Vagina (tissue), 2 donors: ENCODE measurements around the gene ROPN1B. TPM values are rescaled to one million over a fixed set of nuclear protein-coding genes. Genes with fewer than 3 reads are reported as not detected.
"Not testable (repeated sequence)": the region's sequence is repeated elsewhere in the genome, so short reads cannot be mapped to it uniquely, and the experiment has no call there.

ENCODE experiments used
- DNase-seq, 2 donors: peaks; one replicate each; pipeline ENCODE4 v3.0.0-alpha.2; 2017; ENCODE audit errors: extremely low spot score in 2 of 2
- H3K27ac ChIP-seq: fragments of 200-600 bp; sonication (generic); one replicate; pipeline ENCODE4 v1.5.1; 2019
- H3K27me3 ChIP-seq: fragments of 200-600 bp; sonication (generic); one replicate; pipeline ENCODE4 v1.5.1; 2019
- H3K36me3 ChIP-seq, 2 donors: fragments of 200-600 bp; sonication (generic); one replicate each; pipeline ENCODE4 v1.5.1; 2017 to 2019
- H3K4me1 ChIP-seq: fragments of 200-600 bp; sonication (generic); one replicate; pipeline ENCODE4 v1.5.1; 2019
- H3K4me3 ChIP-seq, 2 donors: fragments of 200-600 bp; sonication (generic); 1 replicate in 1 of 2; 2 replicates in 1 of 2; pipeline ENCODE4 v1.5.1; 2016 to 2019
- H3K9me3 ChIP-seq: fragments of 200-600 bp; sonication (generic); one replicate; pipeline ENCODE4 v1.5.1; 2019
- CTCF ChIP-seq, 3 experiments: fragments of 450-650 bp in 2 of 3; fragments of 200-600 bp in 1 of 3; sonication (generic) in 1 of 3; IDR thresholded peaks; one replicate each; pipeline ENCODE4 v1.5.1; 2017 to 2019; ENCODE audit warnings: antibody characterized with exemption in 3 of 3, mild to moderate bottlenecking in 2 of 3, moderate library complexity in 2 of 3
- POLR2A ChIP-seq, 2 donors: fragments of 450-650 bp; IDR thresholded peaks; one replicate each; pipeline ENCODE4 v1.6.1; 2017; ENCODE audit warnings: antibody characterized with exemption in 2 of 2, mild to moderate bottlenecking in 2 of 2, moderate library complexity in 2 of 2
- POLR2AphosphoS5 ChIP-seq, 2 donors: sonication (generic); formaldehyde crosslinking; IDR thresholded peaks; one replicate each; pipeline ENCODE4 v1.9.0; 2017; ENCODE audit warnings: antibody characterized with exemption in 2 of 2, mild to moderate bottlenecking in 2 of 2, low read depth in 1 of 2; ENCODE audit not compliant: insufficient read depth in 1 of 2
- intact Hi-C: fragments of 100-400 bp; cut with DNase I; formaldehyde crosslinking; loops from one replicate; pipeline ENCODE4 v1.15.1; 2023
- total RNA-seq: library from RNA; depleted of rRNA; stranded (reverse); fragments of >200 nt; gene quantifications from one replicate; pipeline ENCODE4 v1.2.3, GENCODE V29; 2016

Gene ROPN1B
- total RNA-seq, 1 donor from 2014 or later, result not detected

GRCh38 chr3:125961289-125961589 is 7.7 kb upstream of the ROPN1B start:
- TF ChIP-seq POLR2AphosphoS5 (IDR thresholded peaks at IDR 0.05; ENCODE audit: insufficient read depth in 1 of 2, low read depth in 1 of 2), result no peak
- no peak for TF ChIP-seq POLR2A (IDR thresholded peaks at IDR 0.05)
- no peak for TF ChIP-seq CTCF (IDR thresholded peaks at IDR 0.05)
- no peak overlapping the region for H3K4me3 ChIP-seq
- H3K36me3 ChIP-seq, result no peaks in the 10 kb centered on the region
- H3K9me3 ChIP-seq, result no peaks in the 10 kb centered on the region
- no peak overlapping the region for H3K27ac ChIP-seq
- no peak for DNase-seq
- H3K4me1 ChIP-seq, result no peaks in the 10 kb centered on the region
- H3K27me3 ChIP-seq, result peaks cover 4% of the 10 kb centered on the region
- intact Hi-C loops, result no loop called here

GRCh38 chr3:125963834-125964233 is 5.1 kb upstream of the ROPN1B start:
- H3K36me3 ChIP-seq, H3K4me1 ChIP-seq, H3K27ac ChIP-seq, H3K4me3 ChIP-seq, DNase-seq, H3K9me3 ChIP-seq, H3K27me3 ChIP-seq, intact Hi-C loops: not testable (repeated sequence)

- no peak for DNase-seq
- H3K27me3 ChIP-seq, result no peaks in the 10 kb centered on the region
These were observed 3.5 kb upstream of the ROPN1B start for GRCh38 chr3:125965505-125965904.

GRCh38 chr3:125967156-125967555 is 1.8 kb upstream of the ROPN1B start:
- no peak overlapping the region for H3K27ac ChIP-seq

More at GRCh38 chr3:125965505-125965904, 3.5 kb upstream of the ROPN1B start:
- TF ChIP-seq POLR2AphosphoS5 (IDR thresholded peaks at IDR 0.05; ENCODE audit: insufficient read depth in 1 of 2, low read depth in 1 of 2), result no peak
- no peak for TF ChIP-seq POLR2A (IDR thresholded peaks at IDR 0.05)
- TF ChIP-seq CTCF (IDR thresholded peaks at IDR 0.05), result no peak
- no peak overlapping the region for H3K4me3 ChIP-seq
- no peak overlapping the region for H3K27ac ChIP-seq
- no peaks in the 10 kb centered on the region for H3K4me1 ChIP-seq
- no peaks in the 10 kb centered on the region for H3K36me3 ChIP-seq
- H3K9me3 ChIP-seq, result no peaks in the 10 kb centered on the region
- intact Hi-C loops, result no loop called here

GRCh38 chr3:125968121-125968520 is 857 bp upstream of the ROPN1B start:
- H3K4me1 ChIP-seq, H3K36me3 ChIP-seq, intact Hi-C loops, H3K9me3 ChIP-seq, H3K4me3 ChIP-seq, H3K27ac ChIP-seq, H3K27me3 ChIP-seq, DNase-seq: not testable (repeated sequence)

More at GRCh38 chr3:125967156-125967555, 1.8 kb upstream of the ROPN1B start:
- H3K27me3 ChIP-seq, result no peaks in the 10 kb centered on the region
- no peaks in the 10 kb centered on the region for H3K36me3 ChIP-seq
- DNase-seq, result no peak
- TF ChIP-seq POLR2A (IDR thresholded peaks at IDR 0.05) (no peak), CTCF (IDR thresholded peaks at IDR 0.05) (no peak)
- peaks cover 4% of the 10 kb centered on the region for H3K4me1 ChIP-seq
- no peak overlapping the region for H3K4me3 ChIP-seq
- no peaks in the 10 kb centered on the region for H3K9me3 ChIP-seq
- intact Hi-C loops, result no loop called here

- not testable (repeated sequence) for DNase-seq
These were observed 3.3 kb downstream of the ROPN1B start for GRCh38 chr3:125971997-125972944.

GRCh38 chr3:125975245-125976002 is 6.4 kb downstream of the ROPN1B start:
- intact Hi-C loops, H3K36me3 ChIP-seq, H3K4me1 ChIP-seq, H3K4me3 ChIP-seq, H3K9me3 ChIP-seq, DNase-seq, H3K27me3 ChIP-seq, H3K27ac ChIP-seq: not testable (repeated sequence)

More at GRCh38 chr3:125971997-125972944, 3.3 kb downstream of the ROPN1B start:
- intact Hi-C loops, H3K9me3 ChIP-seq, H3K4me1 ChIP-seq, H3K36me3 ChIP-seq, H3K27ac ChIP-seq, H3K27me3 ChIP-seq: not testable (repeated sequence)
- TF ChIP-seq CTCF (IDR thresholded peaks at IDR 0.05), result peak; percentile 53 to 65 (median 56)
- H3K4me3 ChIP-seq, result peak overlapping the region; percentile 37 to 42

- H3K4me3 ChIP-seq, H3K27ac ChIP-seq, H3K36me3 ChIP-seq, intact Hi-C loops, DNase-seq, H3K4me1 ChIP-seq, H3K27me3 ChIP-seq, H3K9me3 ChIP-seq: not testable (repeated sequence)
These were observed 7.0 kb downstream of the ROPN1B start for GRCh38 chr3:125976003-125976390.
